Measurements from ENCODE around the gene POU4F1.

DNA sequence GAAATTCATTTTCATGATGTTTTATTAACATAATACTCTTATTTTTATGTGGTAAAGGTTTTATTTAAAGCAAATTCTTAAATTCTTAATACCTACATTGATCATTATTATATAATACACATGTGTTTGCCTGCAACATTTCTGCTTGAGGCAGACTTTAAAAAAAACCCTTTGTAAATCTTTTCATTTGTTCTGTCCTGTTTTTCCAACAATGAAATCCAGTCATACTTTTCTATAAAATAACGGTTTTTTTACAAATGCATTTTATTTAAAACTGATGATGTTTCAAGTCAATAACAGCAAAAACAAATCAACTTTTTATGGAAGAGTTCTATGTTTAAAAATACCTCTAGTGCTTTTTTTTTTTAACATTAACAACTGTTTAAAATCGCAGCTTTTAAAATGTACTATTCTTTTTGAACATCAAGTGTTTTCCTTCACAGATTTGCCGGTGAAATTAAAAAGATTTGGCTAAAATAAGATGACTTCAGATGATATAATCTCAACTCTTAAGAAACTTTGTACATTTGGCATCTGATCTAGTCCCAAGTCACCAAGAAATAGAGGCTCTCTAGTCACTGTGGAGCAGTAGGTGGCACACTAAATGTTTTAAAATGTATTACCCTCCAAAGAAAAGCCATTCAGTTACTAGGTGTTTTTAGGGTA lies 5.1 kb downstream of the POU4F1 start:
- no peak for TF ChIP-seq POLR2AphosphoS5 (IDR thresholded peaks at IDR 0.05; ENCODE audit: borderline replicate concordance, low read depth, low read length)
- TF ChIP-seq FOXP2 (optimal IDR thresholded peaks at IDR 0.05; ENCODE audit: control extremely low read depth, extremely low read length, insufficient read depth), result no peak
- no peak for TF ChIP-seq EZH2 (IDR thresholded peaks at IDR 0.05)
